ENCODE measurements around the gene APAF1.

DNA sequence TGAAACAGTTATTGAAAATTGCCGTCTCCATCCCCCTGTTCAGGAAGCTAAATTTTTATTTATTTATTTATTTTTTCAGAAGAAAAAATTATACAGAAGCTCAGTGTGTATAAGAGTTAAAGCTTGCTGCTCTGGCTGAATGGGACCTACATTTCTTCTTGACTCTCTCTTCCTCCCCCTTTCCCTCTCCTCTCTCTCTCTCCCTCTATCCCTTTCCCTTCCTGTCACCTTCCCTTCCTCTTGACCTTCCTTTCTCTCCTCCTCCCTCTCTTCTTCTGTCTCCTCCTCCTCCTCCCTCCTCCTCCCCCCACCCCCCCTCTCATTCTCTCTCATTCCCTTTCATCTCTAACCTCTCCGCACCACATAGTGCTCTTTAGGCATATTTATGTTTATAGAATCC lies 39.1 kb downstream of the APAF1 start:
- no peak for TF ChIP-seq EP300 (IDR thresholded peaks at IDR 0.05)
- no peak for TF ChIP-seq CTCF (IDR thresholded peaks at IDR 0.05)

Data from esophagus muscularis mucosa (tissue), 3 donors.